HUDEP-2 (cell line): ENCODE measurements around the gene TRIM2.

Source experiments
- DNase-seq, 76 experiments: peaks; one replicate each; lab custom pipeline; 2025; ENCODE audit not compliant: unreplicated experiment in 76 of 76; lab: John Stamatoyannopoulos, UW

The TRIM2 gene

DNA sequence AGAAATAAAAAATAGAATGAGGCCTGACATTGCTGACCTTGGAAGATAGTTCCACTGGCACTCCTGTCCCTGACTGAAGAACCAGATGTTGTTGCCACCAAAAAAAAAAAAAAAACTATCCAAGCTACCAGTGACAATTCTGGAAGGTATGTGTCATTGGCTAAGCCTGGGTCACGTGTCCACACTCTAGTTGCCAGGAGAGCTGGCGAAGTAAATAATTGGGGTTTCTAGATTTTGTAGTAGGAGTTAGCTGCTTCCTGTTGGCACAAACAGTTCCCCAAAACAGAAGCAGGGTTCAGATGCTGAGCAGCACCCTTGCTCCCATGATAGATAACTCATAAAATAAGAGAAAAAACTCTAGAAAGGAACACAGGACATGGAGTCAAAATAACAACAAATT is 160.8 kb downstream of the TRIM2 start:
- peak in 1 of 76 experiments; percentile 4 for DNase-seq

DNA sequence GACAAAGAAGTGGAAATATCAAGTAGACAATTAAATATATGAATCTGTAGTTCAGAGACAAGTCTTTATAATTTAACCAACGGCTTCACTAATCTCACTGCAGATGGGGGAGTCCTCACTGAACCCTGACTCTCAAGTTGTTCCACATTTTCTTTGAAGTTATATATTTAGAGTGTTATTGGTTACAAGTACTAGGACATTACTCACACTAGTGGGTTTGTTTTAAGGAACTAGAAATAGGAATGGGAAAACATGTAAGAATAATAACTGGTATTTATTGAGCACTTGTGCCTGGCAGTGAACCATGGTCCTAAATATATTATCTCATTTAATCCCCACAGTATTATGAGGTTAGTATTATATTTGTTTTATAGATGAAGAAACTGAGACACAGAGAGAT is 162.2 kb downstream of the TRIM2 start:
- DNase-seq = no peak

DNA sequence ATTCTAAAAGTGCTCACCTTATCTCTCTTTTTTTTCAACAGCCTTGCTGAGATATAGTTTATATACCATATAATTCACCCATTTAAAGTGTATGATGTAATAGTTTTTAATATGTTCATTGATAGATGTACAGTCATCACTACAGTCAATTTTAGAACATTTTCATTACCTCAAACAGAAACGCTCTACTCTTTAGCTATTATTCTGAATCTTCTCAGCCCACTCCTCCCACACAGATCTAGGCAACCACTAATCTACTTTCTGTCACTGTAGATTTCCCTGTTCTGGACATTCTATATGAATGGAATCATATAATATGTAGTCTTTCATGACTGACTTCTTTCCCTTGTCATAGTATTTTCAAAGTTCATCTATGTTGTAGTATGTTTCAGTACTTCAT is 162.8 kb downstream of the TRIM2 start:
- DNase-seq = no peak

DNA sequence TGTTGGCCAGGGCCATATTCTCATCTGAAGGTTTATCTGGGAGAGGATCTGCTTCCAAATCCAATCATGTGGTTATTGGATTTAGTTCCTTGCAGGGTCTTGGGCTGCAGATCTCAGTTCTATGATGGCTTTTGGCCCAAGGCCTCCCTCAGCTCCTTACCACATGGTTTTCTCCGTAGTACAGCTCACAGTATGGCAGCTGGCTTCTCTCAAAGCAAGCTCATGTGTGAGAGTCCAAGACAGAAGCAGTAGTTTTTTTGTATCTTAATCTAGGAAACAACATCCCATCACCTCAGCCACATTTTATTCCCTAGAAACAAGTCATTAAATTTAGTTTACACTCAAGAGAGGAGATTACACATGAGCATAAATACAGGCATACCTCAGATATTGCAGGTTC is 164.8 kb downstream of the TRIM2 start:
- no peak for DNase-seq

DNA sequence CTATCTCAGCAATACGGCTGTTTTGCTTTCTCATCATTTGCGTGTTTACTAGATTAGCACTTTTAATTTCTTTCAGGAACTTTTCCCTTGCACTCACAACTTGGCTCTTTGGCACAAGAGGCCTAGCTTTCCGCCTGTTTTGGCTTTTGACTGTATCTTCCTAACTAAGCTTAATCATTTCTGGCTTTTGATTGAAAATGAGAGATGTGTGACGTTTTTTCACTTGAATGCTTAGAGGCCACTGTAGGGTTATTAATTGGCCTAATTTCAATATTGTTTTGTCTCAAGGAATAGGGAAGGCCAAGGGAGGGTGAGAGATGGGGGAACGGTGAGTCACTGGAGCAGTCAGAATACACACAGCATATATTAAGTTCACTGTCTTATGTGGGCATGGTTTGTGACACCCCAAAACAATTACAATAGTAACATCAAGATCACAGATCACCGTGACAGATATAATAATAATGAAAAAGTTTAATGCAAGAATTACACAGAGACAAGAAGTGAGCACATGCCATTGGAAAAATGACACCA is 167.5 kb downstream of the TRIM2 start:
- DNase-seq = no peak

DNA sequence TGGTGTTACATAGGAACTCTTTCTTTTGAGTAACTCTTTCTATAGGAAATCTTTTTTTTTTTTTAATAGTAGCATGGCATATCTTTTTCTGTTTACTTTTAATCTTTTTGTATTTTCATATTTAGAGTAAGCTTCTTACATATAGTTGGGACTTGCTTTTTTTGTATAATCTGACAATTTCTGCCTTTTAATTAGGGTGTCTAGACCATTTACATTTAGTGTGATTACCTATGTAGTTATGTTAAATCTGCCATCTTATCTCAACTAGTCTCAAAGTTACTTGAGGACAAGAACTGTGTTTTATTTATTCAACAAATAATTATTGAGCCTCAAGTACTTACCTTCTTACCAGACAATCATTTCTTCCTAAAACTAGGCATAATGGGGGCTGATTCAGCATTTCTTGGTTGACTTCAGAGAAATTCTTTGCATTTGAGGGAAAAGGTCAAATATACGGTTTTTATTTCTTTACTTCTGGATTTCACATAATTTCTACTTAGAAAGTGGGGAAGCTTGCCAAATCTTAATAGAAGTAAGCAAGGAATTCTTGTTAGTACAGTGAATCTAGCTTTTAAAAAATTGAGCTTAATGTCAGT is 168.8 kb downstream of the TRIM2 start:
- DNase-seq = no peak

DNA sequence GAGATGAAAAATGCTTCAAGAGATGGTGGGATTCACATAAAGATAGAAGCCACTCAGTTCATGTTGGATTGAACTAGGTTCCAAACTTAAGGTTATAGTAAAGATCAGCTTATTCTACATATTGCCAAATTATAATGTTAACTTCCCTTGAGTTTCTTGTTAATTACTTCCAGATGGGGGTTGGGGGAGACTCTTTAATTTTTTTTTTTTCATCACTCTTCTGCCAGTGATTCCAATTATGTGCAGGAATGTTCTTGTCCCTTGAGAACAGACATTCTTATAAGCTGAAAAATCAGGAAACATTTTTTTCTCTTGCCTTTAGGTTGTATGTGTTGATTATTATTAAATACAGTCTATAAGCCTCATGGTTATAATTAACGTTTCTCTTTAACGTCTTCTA is 170.2 kb downstream of the TRIM2 start:
- DNase-seq = no peak

DNA sequence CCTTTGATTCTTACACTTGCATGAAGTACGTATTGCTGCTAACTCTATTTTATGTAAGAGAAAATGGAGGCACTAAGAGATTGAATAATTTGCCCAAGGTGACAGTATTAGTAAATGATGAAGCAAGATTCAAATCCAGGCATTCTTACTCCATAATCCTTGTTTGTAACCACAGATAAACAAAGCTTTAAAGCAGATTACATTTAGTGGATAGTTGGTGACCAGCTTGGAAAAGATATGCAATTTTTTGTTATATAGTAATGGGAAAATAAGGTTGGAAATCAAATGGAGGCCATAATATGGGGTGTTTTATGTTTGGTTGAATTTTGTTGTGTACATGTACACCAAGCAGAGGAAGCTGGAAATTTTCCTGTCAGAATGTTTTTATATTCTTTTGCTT is 171.1 kb downstream of the TRIM2 start:
- DNase-seq = no peak

DNA sequence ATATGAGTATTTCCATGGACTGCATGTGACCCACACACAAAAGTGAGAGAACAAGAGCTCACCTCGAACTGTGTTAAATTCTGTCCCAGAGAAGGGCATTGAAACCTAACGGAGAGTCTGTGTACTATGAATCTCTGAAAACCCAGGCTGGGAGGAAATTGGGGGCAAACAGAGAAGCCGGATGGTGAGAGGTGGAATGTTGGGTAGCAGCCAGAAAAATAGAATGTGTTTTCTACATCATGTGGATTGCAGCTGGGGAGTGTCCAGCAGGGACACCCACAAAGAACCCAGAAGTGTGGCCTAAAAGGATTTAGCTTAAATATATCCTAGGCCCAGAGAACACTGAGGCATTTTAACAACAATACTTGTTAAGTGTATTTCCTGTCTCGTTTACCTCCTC is 178.9 kb downstream of the TRIM2 start:
- DNase-seq = no peak

DNA sequence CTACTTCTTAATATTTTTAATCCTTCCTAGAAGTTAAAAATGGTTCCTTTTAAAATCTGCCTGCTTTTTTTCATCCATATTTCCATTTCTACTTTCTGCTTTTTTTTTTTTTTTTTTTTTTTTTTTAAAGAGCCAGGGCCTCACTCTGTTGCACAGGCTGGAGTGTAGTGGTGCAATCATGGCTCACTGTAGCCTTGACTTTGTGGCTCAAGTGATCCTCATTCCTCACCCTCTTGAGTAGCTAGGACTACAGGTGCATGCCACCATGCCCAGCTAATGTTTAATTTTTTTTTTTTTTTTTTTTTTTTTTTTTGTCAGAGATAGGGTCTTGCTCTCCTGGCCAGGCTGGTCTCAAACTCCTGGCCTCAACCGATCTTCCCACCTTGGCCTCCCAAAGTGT is 179.9 kb downstream of the TRIM2 start:
- DNase-seq = no peak

DNA sequence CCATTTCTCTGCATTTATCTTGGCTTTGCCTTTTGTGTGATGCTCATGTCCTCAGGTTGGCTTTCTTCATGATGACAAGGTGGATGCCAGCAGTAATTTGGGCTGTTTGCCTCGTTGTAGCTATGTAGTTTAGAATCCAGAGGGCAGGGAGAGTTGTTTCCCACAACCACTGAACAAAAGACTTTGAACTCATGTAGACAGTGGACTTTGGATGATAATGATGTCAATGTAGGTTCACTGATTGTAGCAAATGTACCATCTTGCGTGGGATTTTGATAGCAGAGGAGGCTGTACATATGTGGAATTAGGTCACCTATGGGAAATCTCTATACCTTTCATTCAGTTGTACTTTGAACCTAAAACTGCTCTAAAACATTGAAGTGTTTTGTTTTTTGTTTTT is 181.5 kb downstream of the TRIM2 start:
- no peak for DNase-seq

DNA sequence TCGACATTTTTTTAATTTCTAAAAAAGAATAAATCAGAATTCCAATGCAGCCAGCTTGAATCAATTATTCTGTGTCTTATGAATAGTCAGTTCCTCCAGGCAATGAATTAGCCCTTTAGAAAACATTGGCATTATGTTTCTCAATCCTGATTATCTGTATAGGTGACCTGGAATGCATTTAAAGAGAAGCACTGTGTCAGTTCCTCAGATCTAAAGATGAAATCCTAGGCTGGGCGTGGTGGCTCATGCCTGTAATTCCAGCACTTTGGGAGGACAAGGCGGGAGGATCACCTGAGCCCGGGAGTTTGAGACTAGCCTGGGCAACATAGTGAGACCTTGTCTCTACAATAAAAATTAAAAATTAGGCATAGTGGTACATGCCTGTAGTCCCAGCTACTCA is 183.7 kb downstream of the TRIM2 start:
- DNase-seq = no peak
